Measurements from ENCODE around the gene CRACR2A. TPM values are rescaled to one million over a fixed set of nuclear protein-coding genes. Genes with fewer than 3 reads are reported as not detected.

The CRACR2A gene
- total and polyA plus RNA-seq, 2 of the 13 experiments (the other 11 are each of a cell fraction or from before 2014, with no cell fraction given): 0.09 to 0.20 TPM

GRCh38 chr12:3617565-3617964, 135.3 kb downstream of the CRACR2A start:
- Histone ChIP-seq H3K79me2 (ENCODE audit: insufficient read depth, low read length) (no peaks in the 10 kb centered on the region), H3K9me3 (ENCODE audit: low read length) (no peaks in the 10 kb centered on the region), H3K27ac (ENCODE audit: extremely low read length, insufficient read depth, low read length) (no peak overlapping the region), H4K20me1 (ENCODE audit: insufficient read depth, low read length) (no peaks in the 10 kb centered on the region), H3K27me3 (ENCODE audit: control insufficient read depth in 1 of 2, insufficient read depth in 2 of 2, low read length in 2 of 2) (peaks cover 1 to 28% of the 10 kb centered on the region in 2 experiments; a peak in 1 of 5 replicates), H3K9ac (ENCODE audit: insufficient read depth, low read depth, low read length) (no peak overlapping the region), H3K4me2 (ENCODE audit: low read depth, low read length) (no peak overlapping the region), H3K36me3 (replicated peaks in 1 of 2; ENCODE audit: control insufficient read depth in 1 of 2, insufficient read depth in 2 of 2, low read length in 2 of 2) (no peaks in the 10 kb centered on the region), H3K4me1 (ENCODE audit: insufficient read depth, low read length) (no peaks in the 10 kb centered on the region), H3K4me3 (replicated peaks in 1 of 3; ENCODE audit: insufficient read depth in 1 of 3, low read depth in 2 of 3, low read length in 3 of 3) (no peak overlapping the region), H2AFZ (ENCODE audit: low read length) (no peak overlapping the region)
- BruUV-seq (replicated peaks): no TSS peak
- 11% methylated on average over 4 of the region's 4 CpGs for WGBS (ENCODE audit: low lambda C conversion rate)
- TF ChIP-seq ZNF414 (CRISPR knock-in tag; IDR thresholded peaks at IDR 0.05): no peak
- no peak for TF ChIP-seq JDP2 (CRISPR knock-in tag; IDR thresholded peaks at IDR 0.05; ENCODE audit: borderline replicate concordance)
- in situ Hi-C loops (cut with HindIII; ENCODE audit: extremely low pct_ligation_motif_present, low pct_unique_long_range_greater_than_20kb): no loop called here
- FAIRE-seq (no peak), ATAC-seq (no peak), DNase-seq (ENCODE audit: low spot score) (no peak)
- CTCF ChIA-PET (ENCODE audit: low intra/inter-chr PET ratio, low total read pairs): no interaction called here
- intact Hi-C loops (cut with micrococcal nuclease; ENCODE audit: unreplicated experiment): no loop called here
- POLR2A ChIA-PET: no interaction called here

DNA sequence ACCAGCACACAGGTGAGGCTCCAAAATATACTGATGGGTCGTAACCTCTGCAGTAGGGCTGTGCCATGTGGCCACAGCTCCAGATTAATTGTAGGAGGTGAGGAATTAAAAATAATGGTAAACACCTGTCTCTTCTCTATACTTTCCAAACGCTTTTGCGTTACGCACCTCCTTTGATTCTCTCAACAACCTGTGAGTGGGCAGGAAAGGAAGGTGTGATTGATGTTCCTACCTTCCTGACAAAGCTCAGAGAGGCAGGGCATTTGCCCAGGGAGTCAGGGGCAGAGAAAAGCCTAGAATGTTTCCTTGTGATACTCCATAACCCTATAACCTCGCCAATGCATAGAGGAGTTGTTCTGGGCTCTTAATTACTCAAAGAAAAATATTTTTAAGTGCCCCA, 137.0 kb downstream of the CRACR2A start:
- Histone ChIP-seq H3K4me2 (ENCODE audit: low read depth, low read length) (no peak overlapping the region), H4K20me1 (ENCODE audit: insufficient read depth, low read length) (no peaks in the 10 kb centered on the region), H3K4me1 (ENCODE audit: insufficient read depth, low read length) (no peaks in the 10 kb centered on the region), H3K27ac (ENCODE audit: extremely low read length, insufficient read depth, low read length) (no peak overlapping the region), H3K27me3 (ENCODE audit: control insufficient read depth in 1 of 2, insufficient read depth in 2 of 2, low read length in 2 of 2) (peaks cover 1 to 21% of the 10 kb centered on the region in 2 experiments; a peak in 1 of 5 replicates), H3K79me2 (ENCODE audit: insufficient read depth, low read length) (no peaks in the 10 kb centered on the region), H3K9me3 (ENCODE audit: low read length) (no peaks in the 10 kb centered on the region), H3K9ac (ENCODE audit: insufficient read depth, low read depth, low read length) (no peak overlapping the region), H2AFZ (ENCODE audit: low read length) (no peak overlapping the region), H3K4me3 (replicated peaks in 1 of 3; ENCODE audit: insufficient read depth in 1 of 3, low read depth in 2 of 3, low read length in 3 of 3) (no peak overlapping the region), H3K36me3 (replicated peaks in 1 of 2; ENCODE audit: control insufficient read depth in 1 of 2, insufficient read depth in 2 of 2, low read length in 2 of 2) (no peaks in the 10 kb centered on the region)
- intact Hi-C loops (cut with micrococcal nuclease; ENCODE audit: unreplicated experiment) (no loop called here), in situ Hi-C loops (cut with HindIII; ENCODE audit: extremely low pct_ligation_motif_present, low pct_unique_long_range_greater_than_20kb) (no loop called here)
- no peak for ATAC-seq
- POLR2A ChIA-PET: no interaction called here
- CTCF ChIA-PET (ENCODE audit: low intra/inter-chr PET ratio, low total read pairs): no interaction called here
- no peak for DNase-seq (ENCODE audit: low spot score)
- no peak for FAIRE-seq
- BruUV-seq (replicated peaks): no TSS peak
- 27% methylated on average over 5 of the region's 5 CpGs for WGBS (ENCODE audit: low lambda C conversion rate)
- no peak for TF ChIP-seq MYC (CRISPR knock-in tag; IDR thresholded peaks at IDR 0.05; ENCODE audit: borderline replicate concordance)
- no peak for TF ChIP-seq ZNF10 (CRISPR knock-in tag; IDR thresholded peaks at IDR 0.05; ENCODE audit: borderline replicate concordance, low read depth)
- TF ChIP-seq, protein P1, sequence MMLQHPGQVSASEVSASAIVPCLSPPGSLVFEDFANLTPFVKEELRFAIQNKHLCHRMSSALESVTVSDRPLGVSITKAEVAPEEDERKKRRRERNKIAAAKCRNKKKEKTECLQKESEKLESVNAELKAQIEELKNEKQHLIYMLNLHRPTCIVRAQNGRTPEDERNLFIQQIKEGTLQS (CRISPR knock-in tag; IDR thresholded peaks at IDR 0.05): no peak
- no peak for TF ChIP-seq ZFP36 (IDR thresholded peaks at IDR 0.05; ENCODE audit: borderline replicate concordance, low read depth, low read length, partially characterized antibody)
- TF ChIP-seq, protein P2, sequence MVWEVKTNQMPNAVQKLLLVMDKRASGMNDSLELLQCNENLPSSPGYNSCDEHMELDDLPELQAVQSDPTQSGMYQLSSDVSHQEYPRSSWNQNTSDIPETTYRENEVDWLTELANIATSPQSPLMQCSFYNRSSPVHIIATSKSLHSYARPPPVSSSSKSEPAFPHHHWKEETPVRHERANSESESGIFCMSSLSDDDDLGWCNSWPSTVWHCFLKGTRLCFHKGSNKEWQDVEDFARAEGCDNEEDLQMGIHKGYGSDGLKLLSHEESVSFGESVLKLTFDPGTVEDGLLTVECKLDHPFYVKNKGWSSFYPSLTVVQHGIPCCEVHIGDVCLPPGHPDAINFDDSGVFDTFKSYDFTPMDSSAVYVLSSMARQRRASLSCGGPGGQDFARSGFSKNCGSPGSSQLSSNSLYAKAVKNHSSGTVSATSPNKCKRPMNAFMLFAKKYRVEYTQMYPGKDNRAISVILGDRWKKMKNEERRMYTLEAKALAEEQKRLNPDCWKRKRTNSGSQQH (CRISPR knock-in tag; IDR thresholded peaks at IDR 0.05; ENCODE audit: low read depth): no peak
- no peak for TF ChIP-seq FOXP1 (IDR thresholded peaks at IDR 0.05)
- TF ChIP-seq FOXP1 (CRISPR knock-in tag; IDR thresholded peaks at IDR 0.05): no peak
- TF ChIP-seq SRSF1 (optimal IDR thresholded peaks at IDR 0.05; ENCODE audit: low read depth, low read length): no peak
- no peak for TF ChIP-seq TSC22D2 (CRISPR knock-in tag; IDR thresholded peaks at IDR 0.05; ENCODE audit: borderline replicate concordance)
- no peak for TF ChIP-seq ZNF431 (CRISPR knock-in tag; IDR thresholded peaks at IDR 0.05; ENCODE audit: borderline replicate concordance, low read depth)
- TF ChIP-seq ZNF414 (CRISPR knock-in tag; IDR thresholded peaks at IDR 0.05): no peak
- TF ChIP-seq ZNF101 (CRISPR knock-in tag; IDR thresholded peaks at IDR 0.05; ENCODE audit: borderline replicate concordance, low read depth): no peak
- no peak for TF ChIP-seq CREB3 (CRISPR knock-in tag; IDR thresholded peaks at IDR 0.05)
- TF ChIP-seq KDM4B (CRISPR knock-in tag; IDR thresholded peaks at IDR 0.05): no peak
- no peak for TF ChIP-seq SP4 (CRISPR knock-in tag; IDR thresholded peaks at IDR 0.05)

All from HepG2 (cell line).